Measurements from ENCODE around the gene PGA3. TPM values are rescaled to one million over a fixed set of nuclear protein-coding genes. Genes with fewer than 3 reads are reported as not detected.

The PGA3 gene
- total and polyA plus RNA-seq, 2 of the 8 experiments (the other 6 are each of a cell fraction or from before 2014, with no cell fraction given), result not detected

DNA sequence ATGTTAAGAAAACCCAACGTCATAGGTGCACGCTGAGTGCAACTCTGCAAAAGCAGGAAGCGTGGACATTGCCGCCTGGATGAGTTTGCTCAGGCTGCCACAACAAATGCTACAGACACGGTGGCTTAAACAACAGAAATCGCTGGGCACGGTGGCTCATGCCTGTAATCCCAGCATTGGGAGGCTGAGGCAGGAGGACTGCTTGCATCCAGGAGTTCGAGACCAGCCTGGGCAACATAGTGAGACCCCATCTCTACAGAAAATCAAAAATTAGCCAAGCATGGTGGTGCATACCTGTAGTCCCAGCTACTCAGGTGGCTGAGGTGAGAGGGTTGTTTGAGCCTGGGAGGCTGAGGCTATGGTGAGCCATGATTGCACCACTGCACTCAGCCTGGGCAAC, 13.4 kb upstream of the PGA3 start:
- WGBS, 2 experiments (ENCODE audit: extremely low coverage in 1 of 2, insufficient coverage in 1 of 2, insufficient read length in 1 of 2, insufficient replicate concordance in 2 of 2, low coverage in 1 of 2, low lambda C conversion rate in 2 of 2, missing lambda C conversion rate in 1 of 2), result 87% methylated on average over 8 of the region's 8 CpGs; no CpG with 5 or more reads in 1 of the 2 experiments
- no peak overlapping the region for H2BK15ac ChIP-seq (ENCODE audit: low read length)
- no peak overlapping the region for H3K4ac ChIP-seq (replicated peaks; ENCODE audit: insufficient read length, low read depth, low read length)
- no peaks in the 10 kb centered on the region for H3K9me3 ChIP-seq (ENCODE audit: insufficient read depth in 2 of 2, low read depth in 1 of 2, low read length in 1 of 2)
- H2BK5ac ChIP-seq (ENCODE audit: low read depth, low read length), result no peak overlapping the region
- no peak for FAIRE-seq
- no peak overlapping the region for H3K9ac ChIP-seq (replicated peaks in 1 of 4; ENCODE audit: extremely low read depth in 1 of 4, low read depth in 3 of 4, low read length in 3 of 4)
- H3K79me2 ChIP-seq (ENCODE audit: control insufficient read depth in 1 of 2, insufficient read depth in 2 of 2, low read length in 2 of 2), result no peaks in the 10 kb centered on the region
- H3K18ac ChIP-seq (ENCODE audit: extremely low read depth, low read length), result no peak overlapping the region
- H3K79me1 ChIP-seq (ENCODE audit: low read depth, low read length), result no peaks in the 10 kb centered on the region
- no peaks in the 10 kb centered on the region for H3K23me2 ChIP-seq (ENCODE audit: low read depth, low read length)
- H3K4me2 ChIP-seq (ENCODE audit: insufficient read depth in 1 of 2, low read depth in 2 of 2, low read length in 2 of 2), result no peak overlapping the region
- H4K20me1 ChIP-seq (replicated peaks in 1 of 2; ENCODE audit: control insufficient read depth in 1 of 2, insufficient read depth in 2 of 2, low read length in 2 of 2), result no peaks in the 10 kb centered on the region
- H3K27me3 ChIP-seq (replicated peaks in 1 of 4; ENCODE audit: control insufficient read depth in 3 of 4, extremely low read depth in 1 of 4, insufficient read depth in 3 of 4, low read length in 3 of 4), result no peaks in the 10 kb centered on the region
- no peak overlapping the region for H2BK20ac ChIP-seq (ENCODE audit: low read length)
- H2AFZ ChIP-seq (ENCODE audit: low read length), result no peak overlapping the region
- no peak overlapping the region for H2BK12ac ChIP-seq (ENCODE audit: low read depth, low read length)
- H3K27ac ChIP-seq (ENCODE audit: low read depth, low read length), result no peak overlapping the region
- H4K5ac ChIP-seq (ENCODE audit: insufficient read length, low read depth, low read length), result no peak overlapping the region
- no peak overlapping the region for H2AK5ac ChIP-seq (ENCODE audit: low read depth, low read length)
- H3K4me1 ChIP-seq (replicated peaks in 1 of 4; ENCODE audit: control insufficient read depth in 3 of 4, insufficient read depth in 4 of 4, low read length in 3 of 4), result peaks cover 0 to 8% (median 0%) of the 10 kb centered on the region in 4 experiments; a peak in 2 of 7 replicates
- H3K14ac ChIP-seq (ENCODE audit: insufficient read length), result no peak overlapping the region
- H3K4me3 ChIP-seq (ENCODE audit: extremely low read depth in 1 of 4, insufficient read depth in 2 of 4, low read depth in 3 of 4, low read length in 4 of 4), result no peak overlapping the region
- no peak overlapping the region for H4K8ac ChIP-seq (ENCODE audit: extremely low read depth, insufficient read depth, low read length)
- no peaks in the 10 kb centered on the region for H3K36me3 ChIP-seq (ENCODE audit: control insufficient read depth in 2 of 4, insufficient read depth in 4 of 4, low read length in 3 of 4)
- H3K23ac ChIP-seq (ENCODE audit: insufficient read length), result no peak overlapping the region
- no peak overlapping the region for H3K56ac ChIP-seq (replicated peaks; ENCODE audit: insufficient read length, low read depth, low read length)
- no peak overlapping the region for H2BK120ac ChIP-seq (replicated peaks; ENCODE audit: low read depth, low read length)
- TF ChIP-seq EP300 (IDR thresholded peaks at IDR 0.05; ENCODE audit: borderline replicate concordance in 1 of 2, low read depth in 2 of 2, low read length in 2 of 2) (no peak), CTCF (IDR thresholded peaks at IDR 0.05; ENCODE audit: control extremely low read depth in 1 of 3, insufficient read depth in 1 of 3, low read depth in 1 of 3, low read length in 3 of 3) (no peak), BRCA1 (IDR thresholded peaks at IDR 0.05; ENCODE audit: low read depth, low read length) (no peak), SIX5 (IDR thresholded peaks at IDR 0.05; ENCODE audit: low read depth, low read length) (no peak), HDAC2 (IDR thresholded peaks at IDR 0.05; ENCODE audit: borderline replicate concordance in 1 of 2, low read depth in 2 of 2, low read length in 2 of 2) (no peak), KDM5A (IDR thresholded peaks at IDR 0.05; ENCODE audit: low read length) (no peak), SRF (IDR thresholded peaks at IDR 0.05; ENCODE audit: low read depth, low read length) (no peak), YY1 (IDR thresholded peaks at IDR 0.05; ENCODE audit: low read depth, low read length) (no peak), TAF7 (optimal IDR thresholded peaks at IDR 0.05; ENCODE audit: borderline replicate concordance, low read depth, low read length) (no peak)
- no peak overlapping the region for H4K91ac ChIP-seq (replicated peaks; ENCODE audit: insufficient read length, low read length)
- POLR2A ChIA-PET (ENCODE audit: partially characterized antibody), result interaction anchor here (0.6 kb wide), 1 partner anchor 218 kb away, joined by 4 read pairs; no protein-coding TSS in a partner anchor
- CTCF ChIA-PET (ENCODE audit: partially characterized antibody), result interaction anchor here (0.6 to 1.1 kb wide), 2 partner anchors 63 to 64 kb away, joined by 3 to 5 read pairs; no protein-coding TSS in a partner anchor
- DNase-seq (ENCODE audit: low read depth in 1 of 2, low spot score in 2 of 2), result no peak

All from H1 (cell line).